Aorta (tissue), 5 donors: Measurements from ENCODE around the gene TSC22D1. TPM values are rescaled to one million over a fixed set of nuclear protein-coding genes. Genes with fewer than 3 reads are reported as not detected.

Experiments used
- ATAC-seq: fragments of 200-7000 bp; cut with Tn5 transposase; one replicate; pipeline ENCODE4 v1.9.1; 2022; ENCODE audit warnings: moderate library complexity; ENCODE audit not compliant: low FRiP score
- DNase-seq, 2 donors: peaks; one replicate each; pipeline ENCODE4 v3.0.0-alpha.2; 2020
- H3K27ac ChIP-seq, 2 donors: one replicate each; pipeline ENCODE4 v1.5.1; 2013; ENCODE audit warnings: low read length in 2 of 2, mild to moderate bottlenecking in 2 of 2, moderate library complexity in 2 of 2, control low read depth in 1 of 2, inconsistent platforms in 1 of 2, low read depth in 1 of 2
- H3K27me3 ChIP-seq, 2 donors: one replicate each; pipeline ENCODE4 v1.6.1; 2013; ENCODE audit warnings: control low read depth in 1 of 2, low read length in 1 of 2, mild to moderate bottlenecking in 1 of 2, moderate library complexity in 1 of 2; ENCODE audit not compliant: insufficient read depth in 2 of 2, control insufficient read depth in 1 of 2
- H3K36me3 ChIP-seq, 2 donors: one replicate each; pipeline ENCODE4 v1.6.1; 2013; ENCODE audit warnings: control low read depth in 1 of 2, low read length in 1 of 2, mild to moderate bottlenecking in 1 of 2; ENCODE audit not compliant: insufficient read depth in 2 of 2, control insufficient read depth in 1 of 2
- H3K4me1 ChIP-seq, 2 donors: one replicate each; pipeline ENCODE4 v1.6.1; 2013; ENCODE audit warnings: low read length in 2 of 2, control low read depth in 1 of 2, mild to moderate bottlenecking in 1 of 2, moderate library complexity in 1 of 2; ENCODE audit not compliant: insufficient read depth in 2 of 2, control insufficient read depth in 1 of 2
- H3K4me3 ChIP-seq, 2 donors: one replicate each; pipeline ENCODE4 v1.5.1; 2013; ENCODE audit warnings: low read length in 2 of 2, control low read depth in 1 of 2, mild to moderate bottlenecking in 1 of 2
- H3K9me3 ChIP-seq: one replicate; pipeline ENCODE4 v1.6.1; 2013; ENCODE audit warnings: mild to moderate bottlenecking, low read length; ENCODE audit not compliant: control insufficient read depth
- WGBS, 2 donors: extraction: QIAGEN DNeasy Blood & Tissue Kit; methylation state at CpG; one replicate each; pipeline ENCODE4 v1.1.7; 2013; 5-methylcytosine and 5-hydroxymethylcytosine counted together
- intact Hi-C, 2 donors: fragments of 100-400 bp; cut with DNase I; formaldehyde crosslinking; loops; one replicate each; pipeline versions ENCODE4 v1.14.2 to v1.15.0; 2022
- polyA plus RNA-seq, 2 donors: library from polyadenylated mRNA; stranded (reverse); fragments of 200-250 nt; gene quantifications; one replicate each; pipeline ENCODE4 v1.2.3, GENCODE V29; 2013
- total RNA-seq, 2 donors: library from RNA; stranded (reverse); fragmentation: NEBNext Ultra II Directional; extraction: Animal tissue kit (Norgen Biotek cat#: 25700); gene quantifications; one replicate each; pipeline ENCODE4 v1.2.1, GENCODE V29; 2021
- donor health status: healthy with polysubstance abuse.
- donor health status: Bipolar disorder and iron deficiency.
- donor health status: DM: no; HTN: no; CAD: no.
- donor health status: DM: no; HTN: no; CAD: no.
- donor health status: DM: yes; HTN: yes; CAD: no.

Gene TSC22D1
- total and polyA plus RNA-seq, 4 donors = 71.6 to 239 (median 132) TPM

GRCh38 chr13:44420376-44421220 is 155.5 kb downstream of the TSC22D1 start:
- no peaks in the 10 kb centered on the region for H3K4me1 ChIP-seq
- no peak overlapping the region for H3K4me3 ChIP-seq
- no peaks in the 10 kb centered on the region for H3K27me3 ChIP-seq
- intact Hi-C loops = no loop called here
- WGBS, 2 donors = 90 to 92% methylated on average over 15 of the region's 15 CpGs
- peak in 1 of 2 donors; percentile 26 for DNase-seq
- no peak for ATAC-seq
- H3K27ac ChIP-seq = no peak overlapping the region
- no peaks in the 10 kb centered on the region for H3K36me3 ChIP-seq
- H3K9me3 ChIP-seq = no peaks in the 10 kb centered on the region

GRCh38 chr13:44417876-44418275 is 158.3 kb downstream of the TSC22D1 start:
- 82 to 88% methylated on average over 7 of the region's 7 CpGs for WGBS, 2 donors
- Histone ChIP-seq H3K4me1 (no peaks in the 10 kb centered on the region), H3K36me3 (no peaks in the 10 kb centered on the region), H3K4me3 (no peak overlapping the region), H3K9me3 (no peaks in the 10 kb centered on the region), H3K27me3 (no peaks in the 10 kb centered on the region), H3K27ac (no peak overlapping the region)
- intact Hi-C loops = no loop called here
- DNase-seq (peak in 1 of 2 donors; percentile 23), ATAC-seq (no peak)

GRCh38 chr13:44417446-44417845 is 158.7 kb downstream of the TSC22D1 start:
- Histone ChIP-seq H3K4me1 (no peaks in the 10 kb centered on the region), H3K27me3 (no peaks in the 10 kb centered on the region), H3K36me3 (no peaks in the 10 kb centered on the region), H3K27ac (no peak overlapping the region), H3K9me3 (no peaks in the 10 kb centered on the region), H3K4me3 (no peak overlapping the region)
- DNase-seq (peak in 1 of 2 donors; percentile 51), ATAC-seq (no peak)
- intact Hi-C loops = no loop called here
- 85 to 90% methylated on average over 8 of the region's 8 CpGs for WGBS, 2 donors

GRCh38 chr13:44416744-44417143 is 159.4 kb downstream of the TSC22D1 start:
- H3K4me1 ChIP-seq = no peaks in the 10 kb centered on the region
- 96 to 98% methylated on average over 6 of the region's 6 CpGs for WGBS, 2 donors
- no peak overlapping the region for H3K27ac ChIP-seq
- H3K27me3 ChIP-seq = no peaks in the 10 kb centered on the region
- intact Hi-C loops = no loop called here
- no peak overlapping the region for H3K4me3 ChIP-seq
- DNase-seq = no peak
- no peak for ATAC-seq
- H3K36me3 ChIP-seq = no peaks in the 10 kb centered on the region
- no peaks in the 10 kb centered on the region for H3K9me3 ChIP-seq

- Histone ChIP-seq H3K4me3 (no peak overlapping the region), H3K4me1 (no peaks in the 10 kb centered on the region), H3K36me3 (no peaks in the 10 kb centered on the region), H3K27ac (no peak overlapping the region), H3K27me3 (no peaks in the 10 kb centered on the region), H3K9me3 (no peaks in the 10 kb centered on the region)
- 90 to 91% methylated on average over 10 of the region's 10 CpGs for WGBS, 2 donors
- DNase-seq = peak in 1 of 2 donors; percentile 21
- intact Hi-C loops = no loop called here
- ATAC-seq = no peak
Measured at GRCh38 chr13:44416301-44416700, 159.8 kb downstream of the TSC22D1 start.

- ATAC-seq (no peak), DNase-seq (peak in 1 of 2 donors; percentile 45)
- no peaks in the 10 kb centered on the region for H3K9me3 ChIP-seq
- no peaks in the 10 kb centered on the region for H3K36me3 ChIP-seq
- no peaks in the 10 kb centered on the region for H3K27me3 ChIP-seq
- intact Hi-C loops = no loop called here
- no peak overlapping the region for H3K27ac ChIP-seq
- no peaks in the 10 kb centered on the region for H3K4me1 ChIP-seq
- WGBS, 2 donors = 80 to 83% methylated on average over 15 of the region's 15 CpGs
- no peak overlapping the region for H3K4me3 ChIP-seq
Measured at GRCh38 chr13:44415815-44416214, 160.3 kb downstream of the TSC22D1 start.

GRCh38 chr13:44414716-44415115 is 161.4 kb downstream of the TSC22D1 start:
- H3K9me3 ChIP-seq = no peaks in the 10 kb centered on the region
- WGBS, 2 donors = 96 to 97% methylated on average over 26 of the region's 26 CpGs
- no peaks in the 10 kb centered on the region for H3K4me1 ChIP-seq
- H3K27ac ChIP-seq = no peak overlapping the region
- no peak for ATAC-seq
- H3K36me3 ChIP-seq = no peaks in the 10 kb centered on the region
- H3K27me3 ChIP-seq = no peaks in the 10 kb centered on the region
- no peak overlapping the region for H3K4me3 ChIP-seq
- peak in 1 of 2 donors; percentile 59 for DNase-seq
- intact Hi-C loops = no loop called here

GRCh38 chr13:44413095-44413494 is 163.0 kb downstream of the TSC22D1 start:
- no peaks in the 10 kb centered on the region for H3K9me3 ChIP-seq
- ATAC-seq = no peak
- no peak overlapping the region for H3K4me3 ChIP-seq
- intact Hi-C loops = no loop called here
- H3K27ac ChIP-seq = no peak overlapping the region
- H3K36me3 ChIP-seq = no peaks in the 10 kb centered on the region
- H3K27me3 ChIP-seq = no peaks in the 10 kb centered on the region
- DNase-seq = peak in 1 of 2 donors; percentile 15
- 93% methylated on average over 13 of the region's 13 CpGs for WGBS, 2 donors
- no peaks in the 10 kb centered on the region for H3K4me1 ChIP-seq

- 92% methylated on average over 16 of the region's 16 CpGs for WGBS, 2 donors
- Histone ChIP-seq H3K9me3 (no peaks in the 10 kb centered on the region), H3K27me3 (no peaks in the 10 kb centered on the region), H3K36me3 (no peaks in the 10 kb centered on the region), H3K27ac (no peak overlapping the region), H3K4me1 (no peaks in the 10 kb centered on the region), H3K4me3 (no peak overlapping the region)
- DNase-seq (peak in 1 of 2 donors; percentile 57), ATAC-seq (no peak)
- intact Hi-C loops = no loop called here
Measured at GRCh38 chr13:44412346-44412935, 163.7 kb downstream of the TSC22D1 start.
